Common myeloid progenitor, CD34-positive (primary cell): ENCODE data around the gene TRPM4.
"Not testable (repeated sequence)": the region's sequence is repeated elsewhere in the genome, so short reads cannot be mapped to it uniquely, and the experiment has no call there.

Experiments used
- CTCF ChIA-PET: fragments of 350-600 bp; sonication (Branson Sonifier 250); formaldehyde crosslinking; loops from one replicate; lab custom pipeline; 2021; ENCODE audit warnings: antibody characterized with exemption; lab: Charles Lee
- POLR2A ChIA-PET: fragments of 350-600 bp; sonication (Branson Sonifier 250); formaldehyde crosslinking; loops from one replicate; lab custom pipeline; 2021; ENCODE audit warnings: antibody characterized with exemption; lab: Charles Lee
- DNase-seq, 3 donors: peaks; one replicate each; pipeline versions ENCODE4 v3.0.0 to v3.0.0-alpha.2; 2013
- H3K27ac ChIP-seq, 2 experiments: 1 replicate in 1 of 2; 2 replicates in 1 of 2; pipeline ENCODE4 v1.7.0; 2013; ENCODE audit warnings: inconsistent platforms in 2 of 2, low read length in 2 of 2, mild to moderate bottlenecking in 2 of 2, low read depth in 1 of 2, moderate library complexity in 1 of 2; ENCODE audit not compliant: severe bottlenecking in 2 of 2, insufficient read depth in 1 of 2, poor library complexity in 1 of 2
- H3K27me3 ChIP-seq, 5 experiments: replicated peaks in 2 of 5; 1 replicate in 3 of 5; 2 replicates in 2 of 5; pipeline versions ENCODE4 v1.6.1 to v1.7.0; 2013; ENCODE audit warnings: low read length in 4 of 5, mild to moderate bottlenecking in 2 of 5, moderate library complexity in 2 of 5, inconsistent platforms in 1 of 5; ENCODE audit not compliant: insufficient read depth in 5 of 5, control insufficient read depth in 4 of 5
- H3K36me3 ChIP-seq, 4 experiments: 1 replicate in 2 of 4; 2 replicates in 2 of 4; pipeline versions ENCODE4 v1.6.1 to v1.7.0; 2013; ENCODE audit warnings: low read length in 3 of 4, control low read depth in 1 of 4, mild to moderate bottlenecking in 1 of 4; ENCODE audit not compliant: control insufficient read depth in 4 of 4, insufficient read depth in 4 of 4
- H3K4me1 ChIP-seq, 4 experiments: 1 replicate in 3 of 4; 2 replicates in 1 of 4; pipeline versions ENCODE4 v1.6.1 to v1.7.1; 2013; ENCODE audit warnings: low read length in 3 of 4, mild to moderate bottlenecking in 3 of 4, control low read depth in 1 of 4, inconsistent platforms in 1 of 4, moderate library complexity in 1 of 4; ENCODE audit not compliant: control insufficient read depth in 4 of 4, insufficient read depth in 4 of 4; ENCODE audit errors: control extremely low read depth in 1 of 4
- H3K4me3 ChIP-seq, 7 experiments: 1 replicate in 4 of 7; 2 replicates in 3 of 7; pipeline versions ENCODE4 v1.5.1 to v1.7.0; 2013; ENCODE audit warnings: mild to moderate bottlenecking in 7 of 7, low read length in 6 of 7, moderate library complexity in 6 of 7, inconsistent platforms in 2 of 7, low read depth in 2 of 7, control low read depth in 1 of 7; ENCODE audit not compliant: insufficient read depth in 4 of 7, control insufficient read depth in 1 of 7; ENCODE audit errors: extremely low read depth in 1 of 7
- H3K9me3 ChIP-seq, 5 experiments: 1 replicate in 4 of 5; 2 replicates in 1 of 5; pipeline versions ENCODE4 v1.6.1 to v1.7.1; 2013; ENCODE audit warnings: low read length in 4 of 5, mild to moderate bottlenecking in 2 of 5, inconsistent platforms in 1 of 5, low read depth in 1 of 5, moderate library complexity in 1 of 5; ENCODE audit not compliant: control insufficient read depth in 4 of 5, insufficient read depth in 2 of 5; ENCODE audit errors: control extremely low read depth in 1 of 5
- WGBS: methylation state at CpG from one replicate; pipeline ENCODE4 v1.1.5; 2013; ENCODE audit not compliant: insufficient coverage; 5-methylcytosine and 5-hydroxymethylcytosine counted together

The TRPM4 gene

GRCh38 chr19:49167857-49168409 lies 10.3 kb downstream of the TRPM4 start:
- no peak overlapping the region for H3K4me3 ChIP-seq
- no peak for DNase-seq
- ChIA-PET POLR2A (no interaction called here), CTCF (no interaction called here)
- H3K4me1 ChIP-seq: no peaks in the 10 kb centered on the region
- WGBS: 98% methylated on average over 19 of the region's 25 CpGs
- H3K36me3 ChIP-seq: no peaks in the 10 kb centered on the region
- H3K27ac ChIP-seq: no peak overlapping the region
- H3K9me3 ChIP-seq: no peaks in the 10 kb centered on the region
- peaks cover 0 to 3% (median 0%) of the 10 kb centered on the region in 5 experiments for H3K27me3 ChIP-seq

GRCh38 chr19:49168421-49168820 lies 10.8 kb downstream of the TRPM4 start:
- no peak for DNase-seq
- POLR2A ChIA-PET: no interaction called here
- H3K27ac ChIP-seq: no peak overlapping the region
- H3K27me3 ChIP-seq: peaks cover 0 to 3% (median 0%) of the 10 kb centered on the region in 5 experiments
- H3K4me1 ChIP-seq: no peaks in the 10 kb centered on the region
- CTCF ChIA-PET: no interaction called here
- no peaks in the 10 kb centered on the region for H3K9me3 ChIP-seq
- H3K36me3 ChIP-seq: no peaks in the 10 kb centered on the region
- H3K4me3 ChIP-seq: no peak overlapping the region
- 98% methylated on average over 22 of the region's 23 CpGs for WGBS

GRCh38 chr19:49173198-49173597 lies 15.6 kb downstream of the TRPM4 start:
- no peak overlapping the region for H3K27ac ChIP-seq
- peaks cover 0 to 3% (median 0%) of the 10 kb centered on the region in 4 experiments for H3K4me1 ChIP-seq
- DNase-seq: no peak
- CTCF ChIA-PET: no interaction called here
- H3K4me3 ChIP-seq: no peak overlapping the region
- no peaks in the 10 kb centered on the region for H3K36me3 ChIP-seq
- POLR2A ChIA-PET: no interaction called here
- H3K9me3 ChIP-seq: no peaks in the 10 kb centered on the region
- no peaks in the 10 kb centered on the region for H3K27me3 ChIP-seq
- 96% methylated on average over 2 of the region's 2 CpGs for WGBS

GRCh38 chr19:49180659-49181058 lies 23.1 kb downstream of the TRPM4 start:
- no peak for DNase-seq
- no peaks in the 10 kb centered on the region for H3K27me3 ChIP-seq
- peaks cover 0 to 5% (median 2%) of the 10 kb centered on the region in 5 experiments for H3K9me3 ChIP-seq
- H3K4me3 ChIP-seq: no peak overlapping the region
- peaks cover 0 to 3% (median 0%) of the 10 kb centered on the region in 4 experiments for H3K4me1 ChIP-seq
- WGBS: 94% methylated on average over 4 of the region's 4 CpGs
- no peaks in the 10 kb centered on the region for H3K36me3 ChIP-seq
- no peak overlapping the region for H3K27ac ChIP-seq
- ChIA-PET CTCF (interaction anchor here (0.6 kb wide), 1 partner anchor 124 kb away, joined by 3 read pairs; no protein-coding TSS in a partner anchor), POLR2A (no interaction called here)

- H3K36me3 ChIP-seq, H3K4me1 ChIP-seq, H3K27me3 ChIP-seq, H3K4me3 ChIP-seq, POLR2A ChIA-PET, DNase-seq, H3K27ac ChIP-seq, H3K9me3 ChIP-seq: not testable (repeated sequence)
- CTCF ChIA-PET: interaction anchor here (0.5 kb wide), 1 partner anchor 12 kb away, joined by 3 read pairs; no protein-coding TSS in a partner anchor
- 96% methylated on average over 20 of the region's 20 CpGs for WGBS
These were observed 24.6 kb downstream of the TRPM4 start for GRCh38 chr19:49182010-49182847.

- H3K27me3 ChIP-seq: no peaks in the 10 kb centered on the region
- H3K4me3 ChIP-seq: no peak overlapping the region
- WGBS: 95% methylated on average over 18 of the region's 26 CpGs
- no peaks in the 10 kb centered on the region for H3K36me3 ChIP-seq
- H3K27ac ChIP-seq: no peak overlapping the region
- peaks cover 0 to 5% (median 2%) of the 10 kb centered on the region in 5 experiments for H3K9me3 ChIP-seq
- H3K4me1 ChIP-seq: no peaks in the 10 kb centered on the region
- DNase-seq: no peak
- POLR2A ChIA-PET: no interaction called here
- CTCF ChIA-PET: interaction anchor here (0.5 kb wide), 1 partner anchor 12 kb away, joined by 3 read pairs; no protein-coding TSS in a partner anchor
These were observed 25.3 kb downstream of the TRPM4 start for GRCh38 chr19:49182848-49183375.

- ChIA-PET CTCF (interaction anchor here (0.7 to 2.1 kb wide), 4 partner anchors 13 to 127 kb away, joined by 3 to 7 read pairs (median 3); no protein-coding TSS in a partner anchor), POLR2A (no interaction called here)
- Histone ChIP-seq H3K36me3 (no peaks in the 10 kb centered on the region), H3K27ac (no peak overlapping the region), H3K27me3 (no peaks in the 10 kb centered on the region), H3K4me1 (peaks cover 0 to 5% (median 1%) of the 10 kb centered on the region in 4 experiments), H3K9me3 (peaks cover 0 to 5% (median 2%) of the 10 kb centered on the region in 5 experiments), H3K4me3 (no peak overlapping the region)
- DNase-seq: no peak
- 79% methylated on average over 5 of the region's 5 CpGs for WGBS
These were observed 28.5 kb downstream of the TRPM4 start for GRCh38 chr19:49186108-49186507.
